T-cell (primary cell): ENCODE measurements around the gene ZNF496. TPM values are rescaled to one million over a fixed set of nuclear protein-coding genes. Genes with fewer than 3 reads are reported as not detected.

Source experiments
- ATAC-seq, 4 experiments: fragments of 200-7000 bp in 3 of 4; fragments of 150-1000 bp in 1 of 4; cut with Tn5 transposase; replicated peaks in 1 of 4; 1 replicate in 3 of 4; 2 replicates in 1 of 4; pipeline ENCODE4 v1.10.0; 2021; ENCODE audit warnings: moderate library complexity in 3 of 4, mild to moderate bottlenecking in 2 of 4, moderate number of reproducible peaks in 1 of 4
- CTCF ChIA-PET, 2 donors: fragments of 300-600 bp; sonication (Branson Sonifier 250); formaldehyde crosslinking; loops; one replicate each; lab custom pipeline; 2022; ENCODE audit warnings: antibody characterized with exemption in 2 of 2; lab: Charles Lee
- POLR2A ChIA-PET, 2 donors: fragments of 300-600 bp; sonication (Branson Sonifier 250); formaldehyde crosslinking; loops; one replicate each; lab custom pipeline; 2022; ENCODE audit warnings: antibody characterized with exemption in 2 of 2; lab: Charles Lee
- DNase-seq, 35 experiments: peaks; one replicate each; pipeline versions ENCODE4 v3.0.0 to v3.0.0-alpha.2; 2013 to 2023
- H3K27ac ChIP-seq: one replicate; pipeline ENCODE4 v1.5.1; 2013; ENCODE audit warnings: low read length
- H3K27me3 ChIP-seq, 2 experiments: replicated peaks in 1 of 2; 1 replicate in 1 of 2; 2 replicates in 1 of 2; pipeline versions ENCODE4 v1.6.1 to v1.7.0; 2013; ENCODE audit warnings: low read length in 1 of 2, mixed read lengths in 1 of 2; ENCODE audit not compliant: control insufficient read depth in 2 of 2, insufficient read depth in 2 of 2; ENCODE audit errors: extremely low read depth in 1 of 2
- H3K36me3 ChIP-seq, 2 donors: 1 replicate in 1 of 2; 2 replicates in 1 of 2; pipeline versions ENCODE4 v1.6.1 to v1.7.0; 2013; ENCODE audit warnings: low read length in 1 of 2; ENCODE audit not compliant: control insufficient read depth in 2 of 2, insufficient read depth in 1 of 2; ENCODE audit errors: extremely low read depth in 1 of 2
- H3K4me1 ChIP-seq, 2 experiments: 1 replicate in 1 of 2; 2 replicates in 1 of 2; pipeline versions ENCODE4 v1.6.1 to v1.7.0; 2013; ENCODE audit warnings: low read length in 2 of 2, mixed read lengths in 1 of 2; ENCODE audit not compliant: insufficient read depth in 2 of 2, control insufficient read depth in 1 of 2; ENCODE audit errors: extremely low read depth in 1 of 2
- H3K4me3 ChIP-seq, 2 donors: 1 replicate in 1 of 2; 2 replicates in 1 of 2; pipeline versions ENCODE4 v1.5.1 to v1.7.0; 2013; ENCODE audit warnings: mild to moderate bottlenecking in 2 of 2, low read length in 1 of 2, moderate library complexity in 1 of 2; ENCODE audit not compliant: control insufficient read depth in 1 of 2; ENCODE audit errors: extremely low read depth in 1 of 2
- H3K9me3 ChIP-seq: 2 replicates; pipeline ENCODE4 v1.7.0; 2013
- H3K27ac Mint-ChIP-seq, 2 donors: one replicate each; pipeline ENCODE4 v1.8.0; 2020 to 2021; ENCODE audit warnings: mild to moderate bottlenecking in 2 of 2, mixed read lengths in 2 of 2
- H3K27me3 Mint-ChIP-seq, 2 donors: one replicate each; pipeline ENCODE4 v1.8.0; 2021 to 2022; ENCODE audit warnings: mixed read lengths in 2 of 2
- H3K36me3 Mint-ChIP-seq: one replicate; pipeline ENCODE4 v1.8.0; 2021; ENCODE audit warnings: mixed read lengths
- H3K4me1 Mint-ChIP-seq, 3 donors: one replicate each; pipeline ENCODE4 v1.8.0; 2020 to 2022; ENCODE audit warnings: mixed read lengths in 3 of 3, mild to moderate bottlenecking in 1 of 3
- H3K4me3 Mint-ChIP-seq, 3 donors: one replicate each; pipeline ENCODE4 v1.8.0; 2020 to 2022; ENCODE audit warnings: mild to moderate bottlenecking in 3 of 3, mixed read lengths in 3 of 3, moderate library complexity in 3 of 3
- H3K9me3 Mint-ChIP-seq, 3 donors: one replicate each; pipeline ENCODE4 v1.8.0; 2020 to 2022; ENCODE audit warnings: mixed read lengths in 3 of 3
- WGBS: methylation state at CpG from one replicate; pipeline ENCODE4 v1.1.5; 2013; ENCODE audit warnings: missing lambda C conversion rate; ENCODE audit not compliant: insufficient coverage; 5-methylcytosine and 5-hydroxymethylcytosine counted together
- total RNA-seq, 35 experiments: library from RNA in 6 of 35; stranded (reverse) in 6 of 35; fragments of 120-200 nt in 1 of 35; gene quantifications; one replicate each; pipeline versions ENCODE4 v1.2.1 to v1.2.4 and lab custom pipeline; 2013 to 2026

The ZNF496 gene
- total RNA-seq, 5 donors from 2014 or later (not counting 1 experiment from before 2014, with no cell fraction given), result 12.2 to 29.3 (median 23.6) TPM

- no peaks in the 10 kb centered on the region for H3K27me3 Mint-ChIP-seq
- Histone ChIP-seq H3K4me1 (peaks cover 10 to 15% of the 10 kb centered on the region in 2 experiments), H3K4me3 (no peak overlapping the region), H3K36me3 (peaks cover 0 to 19% of the 10 kb centered on the region in 2 donors), H3K27ac (no peak overlapping the region), H3K27me3 (no peaks in the 10 kb centered on the region), H3K9me3 (no peaks in the 10 kb centered on the region)
- ChIA-PET POLR2A (no interaction called here), CTCF (interaction anchor here in 1 of 2 donors (0.6 kb wide), 1 partner anchor 18 kb away, joined by 3 read pairs; no protein-coding TSS in a partner anchor)
- DNase-seq (no peak), ATAC-seq (no peak)
- no peaks in the 10 kb centered on the region for H3K9me3 Mint-ChIP-seq
- 50% methylated on average over 1 of the region's 3 CpGs for WGBS
- H3K4me3 Mint-ChIP-seq, result no peak overlapping the region
- H3K27ac Mint-ChIP-seq, result no peak overlapping the region
- H3K36me3 Mint-ChIP-seq, result peaks cover 27% of the 10 kb centered on the region
- H3K4me1 Mint-ChIP-seq, result peaks cover 2 to 17% (median 7%) of the 10 kb centered on the region in 3 donors
Observed at GRCh38 chr1:247317702-247318101, 14.0 kb downstream of the ZNF496 start.

GRCh38 chr1:247316590-247317197, 15.0 kb downstream of the ZNF496 start:
- Mint-ChIP-seq H3K36me3 (peaks cover 26% of the 10 kb centered on the region), H3K4me1 (peaks cover 0 to 9% (median 2%) of the 10 kb centered on the region in 3 donors), H3K27ac (no peak overlapping the region), H3K9me3 (no peaks in the 10 kb centered on the region), H3K4me3 (no peak overlapping the region), H3K27me3 (no peaks in the 10 kb centered on the region)
- ATAC-seq (no peak), DNase-seq (no peak)
- ChIA-PET CTCF (interaction anchor here in 1 of 2 donors (0.6 kb wide), 1 partner anchor 124 kb away, joined by 4 read pairs; no protein-coding TSS in a partner anchor), POLR2A (no interaction called here)
- Histone ChIP-seq H3K4me3 (no peak overlapping the region), H3K27ac (no peak overlapping the region), H3K36me3 (peaks cover 0 to 19% of the 10 kb centered on the region in 2 donors), H3K4me1 (peaks cover under 1 to 6% of the 10 kb centered on the region in 2 experiments), H3K27me3 (no peaks in the 10 kb centered on the region), H3K9me3 (no peaks in the 10 kb centered on the region)
- 100% methylated on average over 1 of the region's 5 CpGs for whole genome bisulfite sequencing

DNA sequence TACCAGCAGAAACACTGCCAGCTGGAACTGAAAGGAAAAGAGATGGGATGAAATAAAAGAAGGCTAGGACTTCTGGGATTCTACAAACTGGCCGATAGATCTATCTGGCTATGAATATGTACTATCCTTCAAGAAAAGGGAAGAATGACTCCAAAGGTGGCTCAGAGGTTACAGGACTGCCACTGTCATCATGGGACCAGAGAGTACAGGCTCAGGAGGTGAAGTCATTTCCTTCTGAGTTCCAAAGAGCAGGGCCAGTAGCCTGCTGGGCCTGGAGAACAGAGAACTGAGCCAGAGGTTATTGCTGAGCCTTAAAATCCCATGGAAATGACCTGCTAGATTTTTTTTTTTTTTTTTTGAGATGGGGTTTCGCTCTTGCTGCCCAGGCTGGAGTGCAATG, 27.6 kb downstream of the ZNF496 start:
- H3K9me3 Mint-ChIP-seq, result no peaks in the 10 kb centered on the region
- POLR2A ChIA-PET, result no interaction called here

DNA sequence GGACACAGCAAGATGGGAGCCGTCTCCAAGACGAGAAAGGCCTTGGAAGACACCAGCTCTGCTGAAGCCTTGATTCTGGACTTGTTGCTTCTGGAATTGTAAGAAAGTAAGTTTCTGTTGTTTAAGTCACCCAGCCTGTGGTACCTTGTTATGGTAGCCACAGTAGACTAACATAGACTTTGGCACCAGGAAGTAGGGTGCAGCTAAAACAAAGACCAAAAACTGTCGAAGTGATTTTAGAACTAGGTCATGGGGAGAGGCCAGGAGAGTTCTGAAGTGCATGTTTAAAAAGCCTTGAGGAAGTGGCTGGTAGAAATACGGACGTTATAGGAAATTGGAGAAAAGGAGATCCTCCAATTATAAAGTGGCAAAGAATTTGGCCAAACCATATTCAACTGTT, 28.5 kb downstream of the ZNF496 start:
- H3K9me3 ChIP-seq, result no peaks in the 10 kb centered on the region
- H3K36me3 ChIP-seq, result peaks cover 0 to 9% of the 10 kb centered on the region in 2 donors
- ChIA-PET POLR2A (no interaction called here), CTCF (no interaction called here)
- no peaks in the 10 kb centered on the region for H3K27me3 ChIP-seq
- no peak overlapping the region for H3K27ac ChIP-seq
- H3K27ac Mint-ChIP-seq, result no peak overlapping the region
- H3K4me3 ChIP-seq, result no peak overlapping the region
- no peak for ATAC-seq
- no peaks in the 10 kb centered on the region for H3K9me3 Mint-ChIP-seq
- H3K4me3 Mint-ChIP-seq, result no peak overlapping the region
- WGBS, result 54% methylated on average over 5 of the region's 5 CpGs
- no peak for DNase-seq
- H3K27me3 Mint-ChIP-seq, result no peaks in the 10 kb centered on the region
- no peaks in the 10 kb centered on the region for H3K4me1 Mint-ChIP-seq
- peaks cover 57% of the 10 kb centered on the region for H3K36me3 Mint-ChIP-seq
- H3K4me1 ChIP-seq, result no peaks in the 10 kb centered on the region

More for the DNA sequence above, 27.6 kb downstream of the ZNF496 start:
- Histone ChIP-seq H3K36me3 (peaks cover under 1 to 11% of the 10 kb centered on the region in 2 donors), H3K27me3 (no peaks in the 10 kb centered on the region), H3K4me3 (no peak overlapping the region), H3K27ac (no peak overlapping the region), H3K9me3 (no peaks in the 10 kb centered on the region), H3K4me1 (no peaks in the 10 kb centered on the region)
- DNase-seq (no peak), ATAC-seq (no peak)
- no peak overlapping the region for H3K4me3 Mint-ChIP-seq
- no CpG with 5 or more reads among the region's 2 CpGs for WGBS
- H3K27ac Mint-ChIP-seq, result no peak overlapping the region
- no peaks in the 10 kb centered on the region for H3K27me3 Mint-ChIP-seq
- H3K36me3 Mint-ChIP-seq, result peaks cover 59% of the 10 kb centered on the region
- no peaks in the 10 kb centered on the region for H3K4me1 Mint-ChIP-seq
- CTCF ChIA-PET, result no interaction called here

DNA sequence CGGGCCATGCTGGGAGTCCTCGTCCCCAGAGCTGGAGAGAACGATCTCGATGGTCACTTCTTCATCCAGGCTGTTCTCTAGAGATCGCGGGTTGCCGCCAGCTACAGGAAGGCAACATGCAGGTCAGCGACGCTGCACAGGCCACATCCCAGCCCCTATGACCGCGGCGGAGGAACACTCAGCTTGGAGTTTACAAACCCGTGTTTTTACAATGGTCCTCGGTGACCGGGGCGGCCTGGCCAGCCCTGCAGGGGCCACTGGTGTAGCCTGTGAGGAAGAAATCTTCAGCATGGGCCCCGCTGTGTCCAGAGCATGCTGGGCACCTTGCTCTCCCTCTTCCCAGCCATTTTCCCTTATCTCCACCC, 30.5 kb downstream of the ZNF496 start:
- no peak overlapping the region for H3K4me3 ChIP-seq
- peaks cover 0 to 7% (median 3%) of the 10 kb centered on the region in 3 donors for H3K4me1 Mint-ChIP-seq
- no peak overlapping the region for H3K27ac ChIP-seq
- H3K27me3 Mint-ChIP-seq, result no peaks in the 10 kb centered on the region
- H3K9me3 ChIP-seq, result no peaks in the 10 kb centered on the region
- H3K36me3 ChIP-seq, result peaks cover 0 to 9% of the 10 kb centered on the region in 2 donors
- no peaks in the 10 kb centered on the region for H3K9me3 Mint-ChIP-seq
- POLR2A ChIA-PET, result no interaction called here
- ATAC-seq (no peak), DNase-seq (no peak)
- H3K4me1 ChIP-seq, result peaks cover 0 to 6% of the 10 kb centered on the region in 2 experiments
- CTCF ChIA-PET, result interaction anchor here in 1 of 2 donors (0.5 kb wide), 1 partner anchor 89 kb away, joined by 3 read pairs; no protein-coding TSS in a partner anchor
- WGBS, result 98% methylated on average over 16 of the region's 17 CpGs
- H3K36me3 Mint-ChIP-seq, result peaks cover 42% of the 10 kb centered on the region
- peaks cover 0 to 4% of the 10 kb centered on the region in 2 experiments for H3K27me3 ChIP-seq
- no peak overlapping the region for H3K4me3 Mint-ChIP-seq
- H3K27ac Mint-ChIP-seq, result no peak overlapping the region

- DNase-seq, result no peak
- H3K4me3 ChIP-seq, result no peak overlapping the region
- peaks cover 42% of the 10 kb centered on the region for H3K36me3 Mint-ChIP-seq
- no peak for ATAC-seq
- no peak overlapping the region for H3K27ac Mint-ChIP-seq
- H3K4me3 Mint-ChIP-seq, result no peak overlapping the region
- peaks cover 0 to 9% of the 10 kb centered on the region in 2 donors for H3K36me3 ChIP-seq
- peaks cover 0 to 4% of the 10 kb centered on the region in 2 experiments for H3K27me3 ChIP-seq
- ChIA-PET CTCF (no interaction called here), POLR2A (no interaction called here)
- H3K4me1 Mint-ChIP-seq, result peaks cover 0 to 7% (median 3%) of the 10 kb centered on the region in 3 donors
- WGBS, result 97% methylated on average over 47 of the region's 47 CpGs
- peaks cover 0 to 6% of the 10 kb centered on the region in 2 experiments for H3K4me1 ChIP-seq
- no peak overlapping the region for H3K27ac ChIP-seq
- H3K27me3 Mint-ChIP-seq, result no peaks in the 10 kb centered on the region
- no peaks in the 10 kb centered on the region for H3K9me3 Mint-ChIP-seq
- no peaks in the 10 kb centered on the region for H3K9me3 ChIP-seq
Observed at GRCh38 chr1:247300491-247301175, 31.0 kb downstream of the ZNF496 start.
